Upper lobe of left lung (tissue), 6 donors: ENCODE data around the gene DOCK8. TPM values are rescaled to one million over a fixed set of nuclear protein-coding genes. Genes with fewer than 3 reads are reported as not detected.
"Not testable (repeated sequence)": the region's sequence is repeated elsewhere in the genome, so short reads cannot be mapped to it uniquely, and the experiment has no call there.

ENCODE experiments used
- ATAC-seq, 2 donors: fragments of 200-7000 bp; cut with Tn5 transposase; one replicate each; pipeline ENCODE4 v1.9.1; 2022; ENCODE audit warnings: mild to moderate bottlenecking in 2 of 2, moderate library complexity in 2 of 2; ENCODE audit not compliant: low FRiP score in 2 of 2
- DNase-seq, 2 donors: peaks; one replicate each; pipeline ENCODE4 v3.0.0-alpha.2; 2019 to 2020
- H3K27ac ChIP-seq, 4 donors: fragments of 200-600 bp; sonication (generic); one replicate each; pipeline ENCODE4 v1.5.1; 2016 to 2019
- H3K27me3 ChIP-seq, 4 donors: fragments of 200-600 bp; sonication (generic); one replicate each; pipeline ENCODE4 v1.5.1; 2017 to 2019
- H3K36me3 ChIP-seq, 4 donors: fragments of 200-600 bp; sonication (generic); one replicate each; pipeline ENCODE4 v1.5.1; 2016 to 2019
- H3K4me1 ChIP-seq, 4 donors: fragments of 200-600 bp; sonication (generic); one replicate each; pipeline ENCODE4 v1.5.1; 2018 to 2019
- H3K4me3 ChIP-seq, 4 donors: fragments of 200-600 bp; sonication (generic); one replicate each; pipeline ENCODE4 v1.5.1; 2017 to 2019; ENCODE audit warnings: mild to moderate bottlenecking in 2 of 4, moderate library complexity in 1 of 4
- H3K9me3 ChIP-seq, 4 donors: fragments of 200-600 bp; sonication (generic); one replicate each; pipeline ENCODE4 v1.5.1; 2018 to 2019
- EP300 ChIP-seq, 4 donors: sonication (generic); formaldehyde crosslinking; IDR thresholded peaks; one replicate each; pipeline ENCODE4 v1.5.1; 2017; ENCODE audit warnings: antibody characterized with exemption in 4 of 4, control low read depth in 2 of 4
- POLR2A ChIP-seq, 4 donors: fragments of 450-650 bp; IDR thresholded peaks; one replicate each; pipeline ENCODE4 v1.5.1; 2016 to 2017; ENCODE audit warnings: antibody characterized with exemption in 4 of 4, mild to moderate bottlenecking in 2 of 4
- POLR2AphosphoS5 ChIP-seq, 2 donors: sonication (generic); formaldehyde crosslinking; IDR thresholded peaks; one replicate each; pipeline ENCODE4 v1.5.1; 2017; ENCODE audit warnings: antibody characterized with exemption in 2 of 2
- WGBS, 2 donors: methylation state at CpG; one replicate each; pipeline ENCODE4 v1.1.5; 2017 to 2018; 5-methylcytosine and 5-hydroxymethylcytosine counted together
- total RNA-seq, 6 donors: library from RNA; depleted of rRNA in 4 of 6; stranded (reverse); fragments of >200 nt in 4 of 6; gene quantifications; one replicate each; pipeline versions ENCODE4 v1.1.0 to v1.2.1, GENCODE V29; 2016 to 2021
- TF ChIP-seq, protein P1 (sequence below), 6 experiments: fragments of 450-650 bp in 4 of 6; fragments of 200-600 bp in 2 of 6; sonication (generic) in 2 of 6; IDR thresholded peaks; one replicate each; pipeline ENCODE4 v1.5.1; 2016 to 2019; ENCODE audit warnings: antibody characterized with exemption in 6 of 6
- donor health status: DM: no; HTN: no; CAD: no; lungs with moderate emphysema.
- donor health status: DM: no; HTN: yes; CAD: no; lungs with severe emphysema.

The DOCK8 gene
- total RNA-seq, 6 donors from 2014 or later, result 44.7 to 103 (median 74.6) TPM

DNA sequence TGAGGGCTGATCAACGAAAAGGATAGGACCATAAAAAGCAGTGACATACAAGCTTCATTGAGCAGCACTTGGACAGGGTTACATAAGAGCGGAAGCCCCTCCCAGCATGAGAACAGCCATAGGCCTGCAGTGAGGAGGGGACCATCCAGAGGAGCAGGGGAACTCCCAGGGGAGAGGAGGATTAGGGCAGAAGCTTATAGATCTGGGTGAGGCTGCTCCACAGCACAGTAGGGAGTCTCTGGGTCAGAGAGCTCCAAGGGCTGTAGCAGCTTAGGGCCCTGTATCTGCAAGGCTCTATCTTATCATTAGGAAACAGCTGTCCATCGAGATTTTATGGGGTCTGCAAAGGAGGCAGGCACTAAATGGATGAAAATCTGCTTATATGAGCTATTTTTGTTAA, 186.6 kb downstream of the DOCK8 start:
- TF ChIP-seq POLR2A (IDR thresholded peaks at IDR 0.05), result no peak
- TF ChIP-seq, protein P1, sequence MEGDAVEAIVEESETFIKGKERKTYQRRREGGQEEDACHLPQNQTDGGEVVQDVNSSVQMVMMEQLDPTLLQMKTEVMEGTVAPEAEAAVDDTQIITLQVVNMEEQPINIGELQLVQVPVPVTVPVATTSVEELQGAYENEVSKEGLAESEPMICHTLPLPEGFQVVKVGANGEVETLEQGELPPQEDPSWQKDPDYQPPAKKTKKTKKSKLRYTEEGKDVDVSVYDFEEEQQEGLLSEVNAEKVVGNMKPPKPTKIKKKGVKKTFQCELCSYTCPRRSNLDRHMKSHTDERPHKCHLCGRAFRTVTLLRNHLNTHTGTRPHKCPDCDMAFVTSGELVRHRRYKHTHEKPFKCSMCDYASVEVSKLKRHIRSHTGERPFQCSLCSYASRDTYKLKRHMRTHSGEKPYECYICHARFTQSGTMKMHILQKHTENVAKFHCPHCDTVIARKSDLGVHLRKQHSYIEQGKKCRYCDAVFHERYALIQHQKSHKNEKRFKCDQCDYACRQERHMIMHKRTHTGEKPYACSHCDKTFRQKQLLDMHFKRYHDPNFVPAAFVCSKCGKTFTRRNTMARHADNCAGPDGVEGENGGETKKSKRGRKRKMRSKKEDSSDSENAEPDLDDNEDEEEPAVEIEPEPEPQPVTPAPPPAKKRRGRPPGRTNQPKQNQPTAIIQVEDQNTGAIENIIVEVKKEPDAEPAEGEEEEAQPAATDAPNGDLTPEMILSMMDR (IDR thresholded peaks at IDR 0.05), result no peak
- TF ChIP-seq EP300 (IDR thresholded peaks at IDR 0.05), result no peak
- TF ChIP-seq POLR2AphosphoS5 (IDR thresholded peaks at IDR 0.05), result no peak
- H3K9me3 ChIP-seq, result no peaks in the 10 kb centered on the region
- no peaks in the 10 kb centered on the region for H3K27me3 ChIP-seq
- H3K27ac ChIP-seq, result no peak overlapping the region
- peaks cover 0 to 26% (median 16%) of the 10 kb centered on the region in 4 donors for H3K36me3 ChIP-seq
- ATAC-seq (no peak), DNase-seq (no peak)
- peaks cover 0 to 6% (median 0%) of the 10 kb centered on the region in 4 donors for H3K4me1 ChIP-seq
- no peak overlapping the region for H3K4me3 ChIP-seq
- 71 to 74% methylated on average over 3 of the region's 3 CpGs for WGBS, 2 donors

DNA sequence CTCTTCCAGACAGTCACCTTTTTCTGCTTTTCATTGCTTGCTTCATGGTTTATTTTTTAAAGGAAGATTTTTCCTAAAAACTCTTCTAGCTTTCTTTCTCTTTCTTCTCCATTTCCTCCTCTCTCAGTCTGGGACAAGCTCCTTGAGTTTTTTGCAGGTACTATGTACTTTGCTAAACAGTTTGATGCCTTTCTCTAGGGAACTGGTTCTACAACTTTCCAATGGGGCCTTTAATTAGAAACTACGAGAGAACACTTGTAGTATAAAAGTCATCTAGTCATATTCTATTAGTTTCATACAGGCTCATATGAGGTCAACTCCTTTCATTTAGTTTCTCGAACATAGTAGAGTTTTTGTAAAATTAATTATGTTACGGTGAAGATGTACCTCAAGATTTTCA, 189.6 kb downstream of the DOCK8 start:
- Histone ChIP-seq H3K27ac (no peak overlapping the region), H3K4me1 (peaks cover 0 to 6% (median 0%) of the 10 kb centered on the region in 4 donors), H3K36me3 (peaks cover 0 to 35% (median 19%) of the 10 kb centered on the region in 4 donors), H3K9me3 (no peaks in the 10 kb centered on the region), H3K4me3 (no peak overlapping the region), H3K27me3 (no peaks in the 10 kb centered on the region)
- TF ChIP-seq POLR2AphosphoS5 (IDR thresholded peaks at IDR 0.05), result no peak
- ATAC-seq (no peak), DNase-seq (no peak)
- 59 to 70% methylated on average over 3 of the region's 3 CpGs for WGBS, 2 donors

GRCh38 chr9:405341-405740, 190.7 kb downstream of the DOCK8 start:
- H3K9me3 ChIP-seq, result no peaks in the 10 kb centered on the region
- WGBS, 2 donors, result 29 to 54% methylated on average over 1 of the region's 1 CpG
- no peak overlapping the region for H3K27ac ChIP-seq
- peaks cover 0 to 35% (median 19%) of the 10 kb centered on the region in 4 donors for H3K36me3 ChIP-seq
- DNase-seq, result no peak
- H3K27me3 ChIP-seq, result no peaks in the 10 kb centered on the region
- TF ChIP-seq, protein P1 (IDR thresholded peaks at IDR 0.05), result no peak
- TF ChIP-seq POLR2AphosphoS5 (IDR thresholded peaks at IDR 0.05) (no peak), EP300 (IDR thresholded peaks at IDR 0.05) (no peak), POLR2A (IDR thresholded peaks at IDR 0.05) (no peak)
- no peak for ATAC-seq
- H3K4me3 ChIP-seq, result no peak overlapping the region
- H3K4me1 ChIP-seq, result peaks cover 0 to 6% (median 0%) of the 10 kb centered on the region in 4 donors

DNA sequence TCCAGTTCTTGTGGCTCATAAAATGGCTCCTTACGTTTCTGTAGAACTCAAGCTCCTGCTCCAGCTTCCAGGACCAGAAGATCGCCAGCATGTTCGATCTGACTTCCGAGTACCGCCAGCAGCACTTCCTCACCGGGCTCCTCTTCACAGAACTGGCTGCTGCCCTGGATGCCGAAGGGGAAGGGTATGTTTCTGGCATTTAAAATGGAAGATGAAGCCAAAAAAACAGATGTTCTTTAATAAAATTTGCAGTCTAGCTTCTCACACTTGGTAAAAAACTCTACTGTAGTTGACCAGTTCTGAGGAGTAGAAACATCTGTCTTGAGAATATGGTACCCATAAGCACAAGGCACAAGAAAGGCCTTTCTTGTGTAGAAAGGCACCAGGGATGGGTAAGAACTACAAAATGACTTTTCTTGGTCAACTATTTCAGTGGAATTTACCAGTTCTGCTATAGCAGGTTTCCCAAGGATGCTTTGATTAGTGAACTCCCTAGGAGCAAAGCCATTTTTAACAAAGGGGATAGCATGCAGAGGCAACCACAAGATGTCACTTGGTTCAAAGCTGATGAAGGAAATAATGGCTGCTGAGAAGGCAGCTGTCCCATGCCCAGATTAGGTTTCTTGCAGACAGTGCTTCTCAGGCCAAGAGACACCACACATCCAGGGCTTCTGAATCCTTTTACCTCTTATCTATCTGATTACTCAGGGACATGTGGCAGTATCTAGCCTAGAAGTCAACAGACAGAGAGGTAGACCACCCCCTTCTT, 192.4 kb downstream of the DOCK8 start:
- peaks cover 0 to 21% (median 17%) of the 10 kb centered on the region in 4 donors for H3K36me3 ChIP-seq
- no peak for ATAC-seq
- H3K9me3 ChIP-seq, result no peaks in the 10 kb centered on the region
- WGBS, 2 donors, result 83% methylated on average over 7 of the region's 7 CpGs
- H3K27ac ChIP-seq, result no peak overlapping the region
- H3K4me1 ChIP-seq, result peaks cover 0 to 6% (median 0%) of the 10 kb centered on the region in 4 donors
- TF ChIP-seq POLR2A (IDR thresholded peaks at IDR 0.05) (no peak), POLR2AphosphoS5 (IDR thresholded peaks at IDR 0.05) (no peak)
- TF ChIP-seq, protein P1 (IDR thresholded peaks at IDR 0.05), result no peak
- H3K4me3 ChIP-seq, result no peak overlapping the region
- DNase-seq, result no peak
- H3K27me3 ChIP-seq, result no peaks in the 10 kb centered on the region

DNA sequence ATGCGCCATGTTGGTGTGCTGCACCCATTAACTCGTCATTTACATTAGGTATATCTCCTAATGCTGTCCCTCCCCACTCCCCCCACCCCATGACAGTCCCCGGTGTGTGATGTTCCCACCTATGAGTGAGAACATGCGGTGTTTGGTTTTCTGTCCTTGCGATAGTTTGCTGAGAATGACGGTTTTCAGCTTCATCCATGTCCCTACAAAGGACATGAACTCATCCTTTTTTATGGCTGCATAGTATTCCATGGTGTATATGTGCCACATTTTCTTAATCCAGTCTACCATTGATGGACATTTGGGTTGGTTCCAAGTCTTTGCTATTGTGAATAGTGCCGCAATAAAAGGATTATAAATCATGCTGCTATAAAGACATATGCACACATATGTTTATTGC, 195.0 kb downstream of the DOCK8 start:
- not testable (repeated sequence) for DNase-seq, H3K9me3 ChIP-seq, H3K4me3 ChIP-seq, ATAC-seq, H3K27ac ChIP-seq, H3K27me3 ChIP-seq, H3K4me1 ChIP-seq
- 88 to 97% methylated on average over 7 of the region's 7 CpGs for WGBS, 2 donors
- peaks cover 0 to 14% (median 13%) of the 10 kb centered on the region in 4 donors for H3K36me3 ChIP-seq

GRCh38 chr9:414595-414994, 199.9 kb downstream of the DOCK8 start:
- Histone ChIP-seq H3K4me3 (no peak overlapping the region), H3K4me1 (no peaks in the 10 kb centered on the region), H3K9me3 (no peaks in the 10 kb centered on the region), H3K27me3 (no peaks in the 10 kb centered on the region), H3K27ac (no peak overlapping the region), H3K36me3 (peaks cover 0 to 3% (median under 1%) of the 10 kb centered on the region in 4 donors)
- 53 to 73% methylated on average over 5 of the region's 5 CpGs for WGBS, 2 donors
- no peak for TF ChIP-seq POLR2A (IDR thresholded peaks at IDR 0.05)
- no peak for TF ChIP-seq EP300 (IDR thresholded peaks at IDR 0.05)
- TF ChIP-seq, protein P1 (IDR thresholded peaks at IDR 0.05), result no peak
- no peak for TF ChIP-seq POLR2AphosphoS5 (IDR thresholded peaks at IDR 0.05)
- DNase-seq (no peak), ATAC-seq (no peak)
